HG03439 (cell line): ENCODE data around the gene STARD3.

Experiments used
- ATAC-seq: cut with Tn5 transposase; IDR thresholded peaks from one replicate; pipeline ENCODE4 v1.9.1; 2021; ENCODE audit warnings: mild to moderate bottlenecking, moderate library complexity; ENCODE audit not compliant: unreplicated experiment

The STARD3 gene

GRCh38 chr17:39603304-39604016, 33.5 kb upstream of the STARD3 start:
- no peak for ATAC-seq

DNA sequence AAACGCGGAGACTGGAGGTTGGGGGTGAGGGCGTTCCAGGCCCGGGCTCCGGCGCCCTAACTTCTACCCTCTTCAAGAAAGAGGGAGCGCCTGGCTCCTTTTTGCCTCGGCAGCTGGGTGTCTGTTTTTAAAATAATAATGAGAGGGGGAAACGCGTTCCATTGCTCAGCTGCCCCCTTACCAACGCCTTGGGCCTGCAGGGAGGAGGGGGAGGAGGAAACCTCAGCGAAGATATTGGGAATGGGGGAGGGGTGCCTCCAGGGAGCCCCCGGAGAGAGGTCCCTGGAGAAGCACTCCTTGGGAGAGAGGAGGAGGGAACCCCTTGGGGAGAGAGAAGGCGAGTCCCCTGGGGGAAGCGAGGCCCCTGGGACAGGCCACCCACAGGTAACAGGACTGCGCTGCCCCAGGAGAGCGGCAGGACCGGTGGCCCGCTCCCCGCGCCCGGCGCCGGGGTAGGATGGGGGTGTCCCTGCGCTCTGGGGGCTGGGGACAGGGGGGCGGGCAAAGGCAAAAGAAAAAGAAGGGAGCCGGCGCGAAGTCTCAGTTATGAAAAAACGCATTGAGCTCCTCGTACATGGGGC, 31.9 kb upstream of the STARD3 start:
- ATAC-seq = no peak

DNA sequence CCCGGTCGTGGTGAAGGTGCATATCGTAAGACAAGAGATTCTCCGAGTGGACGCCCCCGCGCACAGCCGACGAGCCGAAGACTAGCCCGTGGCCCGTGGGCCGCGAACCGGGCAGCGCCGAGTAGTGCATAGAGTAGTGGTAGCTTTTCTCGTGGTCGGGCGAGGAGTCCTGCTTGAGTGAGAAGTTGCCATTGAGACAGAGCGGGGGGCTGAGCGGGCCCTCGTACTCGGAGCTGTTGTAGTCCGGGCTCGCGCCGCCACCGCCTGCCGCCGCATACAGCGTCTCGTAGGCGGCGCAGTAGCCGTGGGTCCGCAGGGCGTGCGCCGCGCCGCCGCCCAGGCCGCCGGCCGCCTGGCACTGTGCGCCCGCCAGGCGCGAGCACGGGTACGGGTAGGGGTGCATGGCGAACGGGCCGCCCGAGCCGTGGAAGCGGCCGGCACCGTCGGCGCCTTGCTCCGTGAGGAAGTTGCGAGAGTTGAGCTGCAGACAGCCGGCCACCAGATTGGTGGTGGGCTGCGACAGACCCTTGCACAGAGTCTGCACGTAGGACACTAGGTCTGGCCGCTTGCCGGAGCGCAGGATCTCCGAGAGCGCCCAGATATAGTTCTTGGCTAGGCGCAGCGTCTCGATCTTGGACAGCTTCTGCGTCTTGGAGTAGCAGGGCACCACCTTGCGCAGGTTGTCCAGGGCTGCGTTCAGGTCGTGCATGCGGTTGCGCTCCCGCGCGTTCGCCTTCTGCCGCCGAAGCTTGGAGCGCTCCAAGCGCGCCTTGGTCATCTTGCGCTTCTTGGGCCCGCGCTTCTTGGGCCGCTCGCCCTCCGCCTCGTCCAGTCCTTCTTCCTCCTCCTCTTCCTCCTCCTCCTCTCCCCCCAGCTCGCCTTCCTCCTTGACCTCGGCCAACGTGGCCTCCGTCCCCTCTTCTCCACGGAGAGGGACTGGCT, 31.2 kb upstream of the STARD3 start:
- no peak for ATAC-seq

DNA sequence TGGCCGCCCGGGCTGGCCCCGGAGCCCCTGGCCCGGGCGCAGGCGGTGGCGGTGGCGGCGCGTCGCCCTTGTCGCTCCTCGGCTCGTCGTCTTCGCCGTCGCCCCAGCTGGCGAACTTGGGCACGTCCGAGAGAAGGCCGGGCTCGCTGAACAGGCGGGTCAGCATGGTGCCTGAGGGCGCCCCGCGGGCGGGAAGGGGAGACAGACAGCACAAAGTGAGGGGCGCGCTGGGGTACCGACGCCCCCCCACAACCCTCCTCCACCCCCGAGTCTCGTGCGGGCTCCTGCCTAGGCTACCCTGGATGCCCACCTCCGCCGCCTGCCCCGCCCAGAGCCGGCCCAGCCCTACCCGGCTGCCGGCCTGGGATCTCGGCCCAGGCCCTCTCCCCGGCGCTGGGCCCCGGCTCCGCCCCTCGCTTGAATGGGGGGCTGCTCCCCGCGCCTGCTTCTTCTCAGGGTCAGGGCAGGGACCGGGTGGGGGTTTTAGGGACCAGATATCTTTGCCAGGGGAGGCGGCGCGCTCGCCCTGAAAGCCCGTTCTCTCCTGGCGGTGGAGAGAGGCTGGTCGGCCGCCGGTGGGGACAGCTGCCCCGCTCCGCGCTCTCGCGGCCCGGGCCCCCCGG, 30.4 kb upstream of the STARD3 start:
- ATAC-seq = no peak

- no peak for ATAC-seq
These were observed 29.7 kb upstream of the STARD3 start for GRCh38 chr17:39607057-39607850.

- no peak for ATAC-seq
These were observed 29.2 kb upstream of the STARD3 start, which contains the start of gene NEUROD2 for GRCh38 chr17:39607851-39608130. NEUROD2 (minus strand) TSS chr17:39607920; CDS start chr17:39606599, 1,321 bp downstream.

- ATAC-seq = no peak
These were observed 28.6 kb upstream of the STARD3 start for GRCh38 chr17:39608142-39608981.

GRCh38 chr17:39609416-39610025, 27.4 kb upstream of the STARD3 start:
- no peak for ATAC-seq

DNA sequence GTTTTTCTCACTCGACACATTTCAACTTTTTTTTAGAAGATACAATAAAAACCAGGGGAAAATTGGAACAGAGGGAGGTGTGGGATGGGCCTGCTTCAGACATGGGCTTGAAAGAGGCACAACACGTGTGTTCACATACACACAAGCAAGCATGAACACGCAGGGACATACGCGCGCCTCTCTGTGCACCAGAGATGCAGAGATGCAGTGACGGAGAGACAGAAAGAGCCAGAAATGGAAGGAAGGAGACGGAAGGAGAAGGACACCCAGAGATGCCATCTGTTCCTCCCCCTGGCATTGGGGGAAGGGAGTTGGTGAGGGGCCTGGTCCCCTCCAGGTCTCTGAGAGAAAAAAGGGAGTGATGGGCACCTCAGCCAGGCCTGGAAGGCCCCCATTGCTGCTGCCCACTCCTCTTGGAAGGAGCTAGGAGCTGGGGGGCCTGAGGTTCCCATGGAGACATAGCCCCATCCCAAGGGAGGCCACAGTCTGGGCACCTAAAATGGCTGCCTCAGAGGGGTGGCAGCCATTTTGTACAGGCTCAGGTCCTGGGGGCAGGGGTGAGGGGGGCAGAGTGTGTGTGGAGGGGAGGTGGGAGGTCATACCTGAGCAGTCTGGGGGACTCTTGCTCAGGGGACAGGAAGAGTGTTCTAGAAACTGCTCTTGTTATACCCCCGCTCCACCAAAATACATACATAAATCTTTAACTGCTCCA, 25.4 kb upstream of the STARD3 start:
- ATAC-seq = no peak

DNA sequence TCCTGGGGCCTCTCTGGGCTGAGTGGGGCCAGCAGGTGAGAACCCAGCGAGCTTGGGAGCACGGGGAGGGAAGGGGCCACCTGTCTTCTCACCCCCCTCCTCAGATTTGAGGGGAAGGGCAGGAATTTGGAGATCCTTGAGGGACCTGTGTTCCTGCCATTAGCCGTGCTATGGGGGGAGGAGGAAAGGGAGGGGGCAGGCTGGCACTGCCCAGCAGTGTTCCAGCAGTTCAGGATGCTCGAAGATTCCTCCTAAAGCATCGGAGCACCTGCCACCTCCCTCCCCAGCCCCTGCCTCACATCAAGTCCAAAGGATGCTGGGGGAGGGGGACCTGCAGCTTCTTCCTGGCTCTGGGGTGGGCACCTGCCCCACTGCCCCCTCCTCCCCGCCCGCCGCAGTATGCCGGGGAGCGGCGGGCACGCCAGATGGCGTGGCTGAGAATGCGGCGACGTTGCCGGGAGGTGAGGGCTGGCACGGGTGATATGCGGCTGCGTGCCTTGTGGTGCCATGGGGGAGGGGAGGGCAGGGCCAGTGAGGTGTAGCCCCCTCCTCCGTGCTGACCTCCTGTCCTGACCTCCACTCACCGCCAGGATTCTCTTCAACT, 24.6 kb upstream of the STARD3 start:
- no peak for ATAC-seq

DNA sequence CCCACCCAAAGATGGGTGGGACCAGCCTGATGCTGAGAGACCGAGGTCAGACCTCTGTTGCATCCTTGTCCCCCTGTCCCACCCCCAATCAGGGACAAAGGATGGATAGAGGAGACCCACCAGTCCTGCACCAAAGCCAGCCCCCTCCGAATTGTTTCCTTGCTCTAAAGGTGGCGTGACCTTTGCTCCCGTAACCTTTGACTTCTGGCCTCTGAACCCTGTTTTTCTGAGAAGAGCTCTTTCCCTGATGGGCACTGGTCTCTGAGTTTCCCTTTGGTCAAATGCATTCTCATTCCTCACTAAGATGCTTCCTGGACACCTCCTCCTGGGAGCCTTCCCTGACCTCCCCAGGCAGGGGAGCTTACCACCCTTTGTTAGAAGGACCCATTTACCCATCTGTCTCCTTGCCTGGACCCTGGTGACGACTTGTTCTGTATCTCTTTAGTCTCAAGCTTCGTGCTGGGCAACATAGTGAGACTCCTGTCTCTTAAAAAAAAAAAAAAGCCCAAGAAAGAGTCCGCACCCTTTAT, 23.9 kb upstream of the STARD3 start:
- no peak for ATAC-seq

DNA sequence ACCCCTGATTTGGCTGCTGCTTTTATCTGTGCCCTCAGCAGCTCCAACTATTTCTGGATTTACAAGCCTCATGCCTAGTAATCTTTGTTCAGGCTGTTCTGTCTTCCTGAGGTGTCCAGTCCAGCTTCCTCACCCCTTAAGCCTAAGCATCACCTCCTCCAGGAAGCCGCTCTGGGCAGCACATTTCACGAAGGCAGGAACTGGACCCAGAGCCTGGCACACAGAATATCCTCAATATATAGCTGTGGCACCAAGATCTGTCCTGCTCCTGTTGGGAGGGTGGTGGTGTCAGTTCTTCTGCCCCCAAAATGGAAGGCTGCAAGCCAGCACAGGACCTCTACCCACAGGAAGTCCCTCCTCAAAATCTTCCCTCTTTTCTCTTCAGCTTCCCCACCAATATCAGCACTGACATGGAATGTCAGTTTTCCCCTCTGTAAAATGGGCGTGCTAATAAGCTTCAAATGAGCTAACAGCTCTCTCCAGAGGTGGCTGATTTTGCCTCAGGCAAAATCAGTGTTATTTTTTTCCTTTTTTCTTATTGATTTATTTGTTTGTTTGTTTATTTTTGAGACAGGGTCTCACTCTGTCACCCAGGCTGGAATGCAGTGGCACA, 22.3 kb upstream of the STARD3 start:
- no peak for ATAC-seq

- no peak for ATAC-seq
These were observed 21.5 kb upstream of the STARD3 start for GRCh38 chr17:39615434-39615833.

DNA sequence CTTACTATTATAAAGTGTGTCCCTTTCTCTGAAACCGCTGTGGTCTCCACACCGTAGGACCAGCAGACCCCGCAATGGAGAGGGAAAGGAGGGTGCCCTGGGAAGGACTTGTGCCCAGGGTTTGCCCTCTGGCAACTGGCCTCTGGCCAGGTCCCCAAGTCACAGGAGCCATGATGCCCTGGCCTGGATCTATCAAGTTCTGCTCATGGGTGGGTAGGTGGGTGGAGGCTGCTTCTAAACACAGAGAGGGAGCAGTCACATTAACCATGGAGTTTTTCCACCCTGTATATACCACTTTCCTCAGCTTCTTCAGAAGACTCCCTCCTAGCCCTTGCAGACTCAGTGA, 19.9 kb upstream of the STARD3 start:
- ATAC-seq = no peak

DNA sequence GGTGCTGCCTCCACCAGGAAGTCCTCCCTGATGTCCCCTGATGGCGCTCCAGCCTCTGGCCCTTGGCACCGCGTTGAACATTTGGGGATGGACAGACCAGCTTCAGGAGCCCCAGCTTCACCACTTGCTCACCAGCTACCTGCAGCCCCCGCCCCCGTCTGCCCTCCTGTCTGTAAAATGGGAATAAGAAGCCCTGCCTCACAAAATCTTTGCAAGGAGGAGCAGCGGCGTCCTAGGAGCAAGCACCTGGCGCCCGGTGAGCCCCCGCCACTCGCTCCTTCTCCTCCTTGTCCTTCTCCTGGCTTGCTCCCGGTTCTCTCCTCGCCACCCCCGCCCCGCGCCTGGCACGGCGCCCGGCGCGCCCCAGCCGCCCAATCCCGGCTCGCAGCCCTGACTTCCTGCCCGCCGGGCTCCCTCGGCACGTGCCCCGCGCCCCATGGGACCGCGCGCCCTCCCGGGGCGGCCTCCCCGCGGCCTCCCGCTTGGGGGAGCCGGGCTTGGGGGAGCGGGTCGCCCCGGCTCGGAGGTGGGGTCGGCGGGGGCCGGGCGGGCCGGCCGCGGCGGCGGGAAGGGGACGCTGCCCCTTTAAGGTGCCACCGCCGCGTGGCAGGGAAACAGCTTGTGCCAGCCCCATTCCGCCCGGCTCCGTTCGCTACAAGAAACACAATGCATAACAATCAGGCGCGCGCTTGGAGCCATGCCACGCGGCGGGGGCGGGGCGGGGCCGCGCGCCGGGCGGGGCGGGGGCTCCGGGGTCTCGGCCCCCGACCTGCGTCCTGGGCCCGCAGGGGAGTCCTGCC, 19.3 kb upstream of the STARD3 start:
- ATAC-seq = no peak

GRCh38 chr17:39618246-39618913, 18.6 kb upstream of the STARD3 start:
- ATAC-seq = no peak
